ENCODE data around the gene LGR5. TPM values are rescaled to one million over a fixed set of nuclear protein-coding genes. Genes with fewer than 3 reads are reported as not detected.

Gene LGR5
- total RNA-seq, 1 experiment from 2014 or later, result 0.04 TPM

- TF ChIP-seq EZH2 (IDR thresholded peaks at IDR 0.05; ENCODE audit: low read length, unreplicated experiment), result no peak
- TF ChIP-seq, protein P1, sequence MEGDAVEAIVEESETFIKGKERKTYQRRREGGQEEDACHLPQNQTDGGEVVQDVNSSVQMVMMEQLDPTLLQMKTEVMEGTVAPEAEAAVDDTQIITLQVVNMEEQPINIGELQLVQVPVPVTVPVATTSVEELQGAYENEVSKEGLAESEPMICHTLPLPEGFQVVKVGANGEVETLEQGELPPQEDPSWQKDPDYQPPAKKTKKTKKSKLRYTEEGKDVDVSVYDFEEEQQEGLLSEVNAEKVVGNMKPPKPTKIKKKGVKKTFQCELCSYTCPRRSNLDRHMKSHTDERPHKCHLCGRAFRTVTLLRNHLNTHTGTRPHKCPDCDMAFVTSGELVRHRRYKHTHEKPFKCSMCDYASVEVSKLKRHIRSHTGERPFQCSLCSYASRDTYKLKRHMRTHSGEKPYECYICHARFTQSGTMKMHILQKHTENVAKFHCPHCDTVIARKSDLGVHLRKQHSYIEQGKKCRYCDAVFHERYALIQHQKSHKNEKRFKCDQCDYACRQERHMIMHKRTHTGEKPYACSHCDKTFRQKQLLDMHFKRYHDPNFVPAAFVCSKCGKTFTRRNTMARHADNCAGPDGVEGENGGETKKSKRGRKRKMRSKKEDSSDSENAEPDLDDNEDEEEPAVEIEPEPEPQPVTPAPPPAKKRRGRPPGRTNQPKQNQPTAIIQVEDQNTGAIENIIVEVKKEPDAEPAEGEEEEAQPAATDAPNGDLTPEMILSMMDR (conservative IDR thresholded peaks at IDR 0.05; ENCODE audit: low read depth, low read length), result no peak
- TF ChIP-seq EZH2phosphoT487 (IDR thresholded peaks at IDR 0.05; ENCODE audit: borderline replicate concordance, low read length), result no peak
- Histone ChIP-seq H3K36me3 (ENCODE audit: low read depth, low read length) (no peaks in the 10 kb centered on the region), H3K9me3 (ENCODE audit: low read length) (no peaks in the 10 kb centered on the region), H3K79me2 (ENCODE audit: low read length) (no peaks in the 10 kb centered on the region), H3K27me3 (ENCODE audit: low read length) (no peaks in the 10 kb centered on the region), H2AFZ (ENCODE audit: low read length) (no peak overlapping the region), H3K27ac (ENCODE audit: low read length) (no peak overlapping the region), H3K4me3 (ENCODE audit: low read length) (no peak overlapping the region), H3K9ac (ENCODE audit: low read length) (no peak overlapping the region), H3F3A (ENCODE audit: low read length, unreplicated experiment) (no peaks in the 10 kb centered on the region), H3K4me2 (ENCODE audit: low read length) (no peak overlapping the region), H3K4me1 (ENCODE audit: insufficient read depth, low read length) (no peaks in the 10 kb centered on the region), H3K9me2 (replicated peaks; ENCODE audit: low read length) (no peaks in the 10 kb centered on the region), H4K20me1 (ENCODE audit: low read length) (no peaks in the 10 kb centered on the region)
- no TSS peak for BruUV-seq (replicated peaks)
- ChIA-PET CTCF (no interaction called here), POLR2A (ENCODE audit: unreplicated experiment) (no interaction called here)
- no peak for ATAC-seq
- intact Hi-C loops (cut with micrococcal nuclease), result no loop called here
- no peak for DNase-seq
Observed at GRCh38 chr12:71592841-71593240, 153.2 kb downstream of the LGR5 start.

DNA sequence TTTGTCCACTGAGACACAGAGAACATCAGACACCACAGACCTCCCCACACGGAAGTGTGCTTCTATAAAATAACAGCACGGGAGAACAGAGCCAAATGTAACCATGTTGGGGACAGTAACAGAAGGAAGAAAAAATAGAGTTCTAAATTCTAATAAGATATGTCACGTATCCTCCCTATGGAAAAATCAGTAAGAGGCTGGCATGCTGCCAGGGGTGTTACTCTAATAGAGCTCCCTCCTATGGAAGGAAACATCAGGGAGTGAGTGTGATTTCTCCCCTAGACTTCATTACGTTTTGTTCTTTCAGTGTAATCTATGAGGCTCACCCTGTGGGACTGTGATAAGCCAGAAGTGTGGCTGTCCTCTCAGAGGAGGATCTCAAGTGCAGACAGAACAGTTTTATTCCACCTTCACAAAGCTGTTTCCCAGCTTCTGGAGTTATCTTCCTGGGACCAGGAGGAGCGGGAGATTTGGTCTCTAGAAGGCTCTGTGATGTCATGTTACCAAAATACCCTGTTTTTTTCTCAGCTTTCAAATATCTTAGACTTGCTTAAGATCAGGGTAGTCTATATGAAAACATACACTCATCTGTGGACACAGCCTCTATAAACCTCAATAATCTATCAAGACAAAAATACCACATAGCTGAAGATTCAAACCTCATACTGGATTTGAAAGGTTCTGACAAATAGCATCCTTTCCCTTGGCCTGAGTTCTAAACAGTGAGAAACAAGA is 154.8 kb downstream of the LGR5 start:
- TF ChIP-seq, protein P1 (conservative IDR thresholded peaks at IDR 0.05; ENCODE audit: low read depth, low read length), result no peak
- TF ChIP-seq EZH2phosphoT487 (IDR thresholded peaks at IDR 0.05; ENCODE audit: borderline replicate concordance, low read length), result no peak
- TF ChIP-seq EZH2 (IDR thresholded peaks at IDR 0.05; ENCODE audit: low read length, unreplicated experiment), result no peak
- CTCF ChIA-PET, result interaction anchor here (0.6 kb wide), 1 partner anchor 68 kb away, joined by 4 read pairs; no protein-coding TSS in a partner anchor
- no peaks in the 10 kb centered on the region for H3K79me2 ChIP-seq (ENCODE audit: low read length)
- no peak overlapping the region for H3K27ac ChIP-seq (ENCODE audit: low read length)
- no peaks in the 10 kb centered on the region for H3K36me3 ChIP-seq (ENCODE audit: low read depth, low read length)
- peak overlapping the region; percentile 62 for H3K4me3 ChIP-seq (ENCODE audit: low read length)
- H3K27me3 ChIP-seq (ENCODE audit: low read length), result no peaks in the 10 kb centered on the region
- no peaks in the 10 kb centered on the region for H3K9me2 ChIP-seq (replicated peaks; ENCODE audit: low read length)
- no peaks in the 10 kb centered on the region for H3K4me1 ChIP-seq (ENCODE audit: insufficient read depth, low read length)
- 0 out of 2 replicates have a peak overlapping the region, but pooled peaks have one; percentile 34 for H3K9ac ChIP-seq (ENCODE audit: low read length)
- H3K4me2 ChIP-seq (ENCODE audit: low read length), result peak overlapping the region; percentile 83
- ATAC-seq, result peak; percentile 53
- intact Hi-C loops (cut with micrococcal nuclease), result no loop called here
- POLR2A ChIA-PET (ENCODE audit: unreplicated experiment), result no interaction called here
- no peaks in the 10 kb centered on the region for H3F3A ChIP-seq (ENCODE audit: low read length, unreplicated experiment)
- no peaks in the 10 kb centered on the region for H3K9me3 ChIP-seq (ENCODE audit: low read length)
- DNase-seq, result peak; percentile 72
- H4K20me1 ChIP-seq (ENCODE audit: low read length), result no peaks in the 10 kb centered on the region
- no TSS peak for BruUV-seq (replicated peaks)
- H2AFZ ChIP-seq (ENCODE audit: low read length), result peak overlapping the region; percentile 87

GRCh38 chr12:71599210-71599609 is 159.6 kb downstream of the LGR5 start:
- H3K4me1 ChIP-seq (ENCODE audit: insufficient read depth, low read length), result no peaks in the 10 kb centered on the region
- no peaks in the 10 kb centered on the region for H4K20me1 ChIP-seq (ENCODE audit: low read length)
- no peak overlapping the region for H3K4me2 ChIP-seq (ENCODE audit: low read length)
- no peaks in the 10 kb centered on the region for H3K27me3 ChIP-seq (ENCODE audit: low read length)
- no peak overlapping the region for H3K4me3 ChIP-seq (ENCODE audit: low read length)
- no peak for DNase-seq
- no peaks in the 10 kb centered on the region for H3K36me3 ChIP-seq (ENCODE audit: low read depth, low read length)
- no peaks in the 10 kb centered on the region for H3K79me2 ChIP-seq (ENCODE audit: low read length)
- no peak overlapping the region for H2AFZ ChIP-seq (ENCODE audit: low read length)
- H3F3A ChIP-seq (ENCODE audit: low read length, unreplicated experiment), result no peaks in the 10 kb centered on the region
- ChIA-PET CTCF (no interaction called here), POLR2A (ENCODE audit: unreplicated experiment) (no interaction called here)
- H3K9me2 ChIP-seq (replicated peaks; ENCODE audit: low read length), result no peaks in the 10 kb centered on the region
- TF ChIP-seq, protein P1 (conservative IDR thresholded peaks at IDR 0.05; ENCODE audit: low read depth, low read length), result no peak
- TF ChIP-seq EZH2 (IDR thresholded peaks at IDR 0.05; ENCODE audit: low read length, unreplicated experiment) (no peak), EZH2phosphoT487 (IDR thresholded peaks at IDR 0.05; ENCODE audit: borderline replicate concordance, low read length) (no peak)
- no TSS peak for BruUV-seq (replicated peaks)
- H3K9ac ChIP-seq (ENCODE audit: low read length), result no peak overlapping the region
- H3K27ac ChIP-seq (ENCODE audit: low read length), result no peak overlapping the region
- no peak for ATAC-seq
- H3K9me3 ChIP-seq (ENCODE audit: low read length), result no peaks in the 10 kb centered on the region
- intact Hi-C loops (cut with micrococcal nuclease), result no loop called here

Measured in PC-3 (cell line).